A172 (cell line): ENCODE measurements around the gene FAM163A. TPM values are rescaled to one million over a fixed set of nuclear protein-coding genes. Genes with fewer than 3 reads are reported as not detected.
"Not testable (repeated sequence)": the region's sequence is repeated elsewhere in the genome, so short reads cannot be mapped to it uniquely, and the experiment has no call there.

Experiments
- DNase-seq: peaks from one replicate; pipeline ENCODE4 v3.0.0-alpha.2; 2015; ENCODE audit warnings: low spot score
- total RNA-seq: library from RNA; depleted of rRNA; stranded (reverse); fragments of >200 nt; shearing (Covaris generic); gene quantifications from 2 replicates; pipeline ENCODE4 v1.2.3, GENCODE V29; 2014

FAM163A gene
- total RNA-seq, 1 experiment from 2014 or later: 0.10 TPM

DNA sequence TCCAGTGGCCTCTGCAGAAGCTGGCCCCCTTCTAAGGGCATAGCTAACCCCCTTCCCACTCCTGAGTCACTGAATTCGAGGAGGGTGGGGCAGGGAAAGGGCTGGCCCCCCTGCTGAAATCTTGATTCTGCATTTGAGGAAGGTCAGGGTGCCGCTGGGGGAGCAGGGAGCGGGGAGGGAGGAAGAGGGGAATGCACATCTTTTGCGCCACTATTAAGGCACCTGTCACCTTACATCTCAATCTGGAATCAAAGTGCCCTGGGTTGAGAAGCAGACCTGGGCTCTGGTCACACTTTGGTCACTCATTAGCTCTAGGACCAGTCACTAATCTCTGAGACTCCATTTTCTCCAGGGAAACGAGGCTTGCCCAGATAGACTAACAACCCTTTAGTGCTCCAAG is 72.5 kb downstream of the FAM163A start:
- DNase-seq: no peak

DNA sequence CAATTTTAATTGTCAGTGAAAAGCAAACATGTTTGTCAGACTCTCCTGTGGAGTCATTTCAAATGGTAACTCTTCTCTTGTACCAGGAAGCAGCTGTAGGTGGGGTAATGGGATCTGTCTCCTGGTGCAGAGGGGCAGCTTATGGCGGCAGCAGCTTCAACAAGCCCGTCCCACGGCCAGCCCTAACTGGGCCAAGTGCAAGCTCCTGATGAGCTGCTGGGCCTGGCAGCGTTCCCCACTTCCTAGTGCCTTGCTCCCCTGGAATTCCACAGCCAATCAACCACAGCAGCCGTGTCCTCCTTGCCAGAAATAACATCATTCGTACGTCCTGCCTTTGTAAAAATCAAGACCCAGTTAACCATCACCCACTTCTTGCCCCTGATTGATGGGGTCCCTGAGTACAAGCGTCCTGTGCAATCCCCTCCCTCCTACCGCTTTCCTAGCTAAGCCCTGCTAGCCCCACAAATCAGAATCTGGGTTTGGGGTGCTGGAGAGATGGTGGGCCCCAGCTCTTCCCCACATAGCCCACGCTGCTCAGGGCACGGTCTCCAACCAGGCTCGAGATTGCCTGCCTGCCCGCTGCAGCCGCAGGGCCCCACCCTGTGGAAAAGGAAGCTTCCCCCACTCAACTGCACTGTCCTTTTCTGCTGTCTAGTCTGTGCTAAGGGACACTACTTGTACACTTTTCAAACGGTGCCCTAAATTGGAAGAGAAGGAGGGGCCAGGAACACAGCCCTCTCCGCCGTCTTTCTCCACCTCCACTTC is 73.3 kb downstream of the FAM163A start:
- DNase-seq: no peak

DNA sequence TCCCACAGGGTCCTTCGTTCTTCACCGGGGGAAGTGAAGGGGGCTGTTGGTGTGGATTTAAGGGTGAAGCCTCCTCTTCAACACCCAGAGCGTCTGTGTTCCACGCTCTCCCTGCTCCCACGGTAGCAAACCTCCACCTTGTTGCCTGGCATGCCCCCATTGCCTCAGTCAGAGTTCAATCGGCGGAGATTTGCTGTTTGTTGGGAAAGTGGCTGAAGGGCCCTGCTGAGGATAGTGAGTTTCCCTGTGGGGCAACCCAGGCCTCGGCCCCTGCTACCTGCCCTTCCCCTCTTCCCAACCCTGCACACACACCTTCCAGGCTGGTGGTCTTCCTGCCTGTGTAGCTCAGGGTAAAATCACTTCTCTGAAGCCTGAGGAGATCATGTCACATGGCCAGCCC is 74.0 kb downstream of the FAM163A start:
- DNase-seq: no peak

DNA sequence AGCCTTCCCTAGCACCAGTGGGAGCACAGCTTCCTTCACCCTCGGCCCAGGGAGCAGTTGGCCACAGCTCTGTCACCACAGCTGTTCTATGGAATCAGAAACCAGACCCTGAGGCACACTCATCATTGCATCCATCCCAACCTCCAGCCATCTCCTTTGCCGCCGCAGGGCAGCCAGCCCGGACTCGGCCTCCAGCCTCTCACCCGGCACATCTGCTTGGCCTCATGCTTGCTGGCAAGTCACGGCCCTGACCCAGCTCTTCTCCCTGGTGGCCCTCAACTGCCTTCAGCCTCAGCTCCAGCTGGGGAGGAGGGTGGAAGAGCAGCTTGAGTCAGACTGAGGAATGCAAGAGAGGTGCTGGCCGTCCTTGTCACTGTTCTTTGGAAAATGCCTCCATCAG is 74.7 kb downstream of the FAM163A start:
- no peak for DNase-seq

DNA sequence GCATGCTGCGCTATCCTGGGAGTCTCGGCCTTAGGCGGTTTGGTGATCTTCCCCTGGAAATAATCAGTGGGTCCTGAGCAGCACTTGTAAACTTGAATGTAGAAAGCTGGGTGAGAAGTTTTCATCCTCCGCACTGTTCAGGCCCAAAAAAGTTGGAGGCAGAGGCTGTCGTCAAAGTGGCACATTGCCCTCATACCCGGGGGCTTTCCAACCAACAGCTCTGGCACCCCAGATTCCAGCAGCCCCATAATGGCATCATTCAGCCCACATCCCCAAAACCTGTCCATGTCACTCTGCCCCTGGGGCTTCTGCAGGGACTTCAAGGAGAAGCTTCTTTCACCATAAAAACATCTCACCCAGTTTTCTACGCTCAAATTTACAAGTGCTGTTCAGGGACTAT is 75.2 kb downstream of the FAM163A start:
- no peak for DNase-seq

DNA sequence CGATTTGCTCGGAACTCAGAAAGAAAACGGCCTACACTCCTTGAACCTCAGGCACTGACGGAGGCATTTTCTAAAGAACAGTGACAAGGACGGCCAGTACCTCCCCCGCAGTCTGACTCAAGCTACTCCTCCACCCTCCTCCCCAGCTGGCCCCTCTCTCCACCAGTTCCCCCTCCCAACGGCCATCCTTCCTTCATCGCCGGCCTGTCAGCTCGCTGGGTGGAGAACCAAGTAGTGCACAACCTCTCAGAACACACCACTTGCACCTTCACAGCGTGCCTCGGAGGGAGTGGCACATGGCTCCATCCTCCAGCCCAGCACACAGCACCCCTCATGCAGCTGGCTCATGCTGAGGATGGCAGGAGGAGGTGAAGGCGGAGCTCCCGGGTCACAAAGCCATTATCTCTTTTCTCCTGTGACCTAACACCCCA is 75.7 kb downstream of the FAM163A start:
- DNase-seq: no peak

DNA sequence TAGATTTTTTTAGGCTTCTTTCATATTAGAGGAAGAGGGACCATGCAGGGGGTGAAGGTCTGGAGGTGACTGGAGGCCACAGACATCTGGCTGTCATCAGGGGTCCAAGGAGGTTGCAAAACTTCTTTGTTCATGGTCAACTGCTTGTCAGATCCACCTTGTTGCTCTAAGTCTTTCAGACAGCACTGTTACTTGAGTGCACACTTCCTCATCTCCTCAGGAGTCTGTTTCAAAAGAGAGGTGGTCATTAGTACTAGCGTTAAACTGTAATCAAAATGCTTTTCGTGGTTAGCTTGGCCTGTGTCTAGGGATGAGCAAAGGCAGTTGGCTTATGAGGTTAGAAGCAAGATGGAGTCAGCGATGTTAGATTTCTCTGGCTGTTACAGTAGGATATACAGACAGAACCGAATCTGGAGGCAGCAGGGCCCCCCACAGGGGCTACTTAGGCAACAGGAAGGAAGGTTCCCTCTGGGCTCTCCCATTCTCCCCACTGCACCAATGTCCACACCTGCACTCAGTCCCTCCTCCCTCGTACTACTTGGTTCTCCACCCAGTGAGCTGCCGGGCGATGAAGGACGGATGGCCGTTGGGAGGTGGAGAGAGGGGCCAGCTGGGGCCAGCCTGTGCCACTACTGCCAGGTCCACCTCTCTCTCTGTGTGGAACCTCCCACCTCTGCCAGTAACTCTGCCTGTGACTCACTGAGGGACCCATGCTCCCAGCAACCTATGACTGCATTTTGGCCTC is 77.3 kb downstream of the FAM163A start:
- no peak for DNase-seq

DNA sequence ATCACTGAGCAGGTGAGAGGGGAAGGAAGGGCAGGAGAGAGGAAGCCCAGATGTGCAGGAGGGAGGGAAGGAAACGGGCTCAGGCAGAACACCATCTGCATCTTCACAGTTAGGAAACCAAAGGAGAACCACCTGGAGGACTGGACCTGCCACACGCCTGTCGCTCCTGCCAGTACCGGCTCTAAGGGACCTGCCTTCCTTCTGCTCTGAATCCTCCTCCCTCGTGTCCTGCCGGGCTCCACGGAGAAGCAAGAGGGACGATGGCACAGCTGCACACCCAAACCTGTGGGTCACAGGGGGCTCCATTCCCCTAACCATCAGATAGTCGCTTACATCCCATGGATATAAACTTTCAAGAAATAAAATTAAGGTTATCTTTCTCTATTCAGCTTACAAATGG is 78.4 kb downstream of the FAM163A start:
- no peak for DNase-seq

DNA sequence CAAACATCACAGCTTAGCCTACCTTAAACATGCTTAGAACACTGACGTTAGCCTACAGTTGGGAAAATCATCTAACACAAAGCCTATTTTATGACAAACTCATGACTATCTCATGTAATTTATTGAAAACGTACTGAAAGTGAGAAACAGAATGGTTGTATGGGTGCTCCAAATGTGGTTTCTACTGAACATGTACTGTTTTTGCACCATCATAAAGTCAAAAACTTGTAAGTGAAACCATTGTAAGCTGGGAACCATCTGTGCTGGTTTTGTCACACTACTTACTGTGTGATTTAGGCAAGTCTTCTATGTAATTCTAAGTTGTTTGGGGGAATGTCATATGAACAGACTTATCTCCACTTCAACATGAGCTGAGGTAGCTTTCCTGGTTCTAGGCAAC is 79.0 kb downstream of the FAM163A start:
- no peak for DNase-seq

DNA sequence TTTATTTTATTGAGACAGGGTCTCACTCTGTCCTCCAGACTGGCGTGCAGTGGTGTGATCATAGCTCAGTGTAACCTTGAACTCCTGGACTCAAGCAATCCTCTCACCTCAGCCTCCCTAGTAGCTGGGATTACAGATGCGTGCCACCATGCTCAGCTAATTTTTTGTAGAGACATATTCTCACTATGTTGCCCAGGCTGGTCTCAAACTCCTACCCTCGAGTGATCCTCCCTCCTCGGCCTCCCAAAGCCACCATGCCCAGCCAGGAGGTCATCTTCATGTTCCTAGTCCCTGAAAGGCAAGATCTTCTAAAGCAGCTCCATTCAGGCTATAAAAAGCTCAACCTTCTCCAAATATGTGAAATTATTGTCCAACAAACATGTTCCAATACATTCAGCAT is 80.6 kb downstream of the FAM163A start:
- DNase-seq: no peak

DNA sequence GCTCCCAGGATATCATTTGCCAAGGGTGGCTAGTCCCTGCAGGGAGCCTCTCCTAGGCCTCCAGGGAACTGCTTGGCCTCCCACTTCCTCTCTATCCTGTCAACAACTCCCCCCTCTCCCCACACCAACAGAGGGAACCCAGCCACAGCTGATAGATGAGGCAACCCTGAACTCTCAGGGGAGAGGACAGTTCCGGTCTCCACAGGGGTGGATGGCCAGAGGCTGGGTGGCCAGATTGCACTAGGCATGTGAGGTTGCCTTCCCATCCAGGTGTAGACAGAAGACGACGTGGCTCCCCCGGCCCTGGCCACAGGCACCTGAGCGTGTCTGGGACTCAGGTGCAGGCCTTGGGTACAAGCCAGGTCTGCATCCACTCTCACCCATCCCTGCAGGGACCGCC is 81.2 kb downstream of the FAM163A start:
- no peak for DNase-seq

DNA sequence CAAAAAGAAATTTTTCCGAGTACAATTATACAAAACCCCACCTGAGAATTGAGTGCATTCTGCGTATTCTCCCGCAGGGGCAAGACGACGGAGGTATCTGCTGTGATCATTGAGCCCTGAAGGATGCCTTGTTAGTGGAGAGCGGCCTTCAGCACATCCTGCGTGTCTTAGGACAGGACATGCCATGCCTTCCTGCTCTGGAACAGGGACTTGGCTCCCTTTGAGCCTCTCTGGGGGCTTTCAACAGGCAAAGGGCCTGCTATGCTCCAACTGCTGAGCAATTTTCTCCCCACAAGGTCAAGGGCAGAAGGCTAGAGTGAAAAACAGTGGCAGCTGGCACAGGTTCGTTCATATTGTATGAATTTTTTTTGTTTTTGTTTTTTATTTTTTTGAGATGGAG is 82.1 kb downstream of the FAM163A start:
- DNase-seq: no peak

DNA sequence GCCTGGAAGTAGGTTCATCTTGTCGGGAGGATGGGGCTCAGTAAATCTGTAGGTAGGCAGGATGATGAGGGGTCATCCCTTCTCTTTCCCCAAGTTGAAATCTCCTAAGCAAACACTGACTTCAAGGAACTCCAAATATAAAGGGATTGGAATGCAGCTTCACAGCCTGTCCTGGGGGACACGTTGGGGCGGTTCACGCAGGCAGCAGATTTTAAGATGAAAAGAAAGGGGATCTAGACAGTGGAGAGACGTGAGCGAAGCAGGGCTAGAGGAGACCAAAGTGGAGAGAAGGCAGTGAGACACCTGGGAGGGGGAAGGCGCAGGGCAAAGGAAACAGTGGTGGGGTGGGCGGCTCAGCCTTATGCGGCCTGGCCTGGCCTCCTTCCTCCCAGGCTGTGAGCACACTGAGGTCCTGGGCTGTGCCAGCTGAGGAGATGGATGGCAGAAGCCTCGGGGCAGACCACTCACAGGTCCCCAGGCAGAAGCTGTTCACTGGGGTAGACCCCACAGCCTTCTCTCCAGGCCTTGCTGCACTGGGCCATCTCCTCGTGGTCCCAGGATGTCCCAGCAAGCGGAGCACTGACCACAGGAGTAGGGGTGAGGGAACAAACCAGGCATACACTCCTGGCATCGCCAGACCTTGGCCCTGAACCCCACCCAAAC is 82.8 kb downstream of the FAM163A start:
- DNase-seq: no peak

DNA sequence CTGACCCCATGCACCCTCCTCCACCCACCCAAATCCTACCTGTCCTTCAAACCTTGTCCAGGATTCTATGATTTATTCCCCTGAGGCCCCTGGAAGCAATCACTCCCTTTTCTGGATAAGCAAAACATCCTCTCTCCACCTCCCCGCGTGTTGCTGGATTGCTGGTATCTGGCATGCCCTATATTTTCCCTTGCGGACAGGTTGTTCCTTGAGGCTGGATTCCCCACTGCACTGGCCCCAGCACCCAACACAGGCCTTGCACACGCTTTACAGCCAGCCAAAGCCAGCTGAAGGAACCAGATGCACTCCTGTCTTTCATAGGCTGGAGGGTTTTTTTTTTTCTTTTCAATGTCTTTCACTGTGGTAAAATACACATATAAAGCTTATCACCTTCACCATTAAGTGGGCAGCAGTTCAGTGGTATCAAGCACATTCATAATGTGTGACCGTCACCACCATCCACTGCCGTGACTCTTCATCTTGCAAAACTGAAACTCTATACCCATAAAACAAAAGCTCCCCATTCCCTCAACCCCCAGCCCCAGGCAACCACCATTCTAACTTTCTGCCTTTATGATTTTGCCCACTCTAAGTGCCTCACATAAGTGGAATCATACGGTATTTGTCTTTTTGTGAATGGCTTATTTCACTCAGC is 83.7 kb downstream of the FAM163A start:
- no peak for DNase-seq

DNA sequence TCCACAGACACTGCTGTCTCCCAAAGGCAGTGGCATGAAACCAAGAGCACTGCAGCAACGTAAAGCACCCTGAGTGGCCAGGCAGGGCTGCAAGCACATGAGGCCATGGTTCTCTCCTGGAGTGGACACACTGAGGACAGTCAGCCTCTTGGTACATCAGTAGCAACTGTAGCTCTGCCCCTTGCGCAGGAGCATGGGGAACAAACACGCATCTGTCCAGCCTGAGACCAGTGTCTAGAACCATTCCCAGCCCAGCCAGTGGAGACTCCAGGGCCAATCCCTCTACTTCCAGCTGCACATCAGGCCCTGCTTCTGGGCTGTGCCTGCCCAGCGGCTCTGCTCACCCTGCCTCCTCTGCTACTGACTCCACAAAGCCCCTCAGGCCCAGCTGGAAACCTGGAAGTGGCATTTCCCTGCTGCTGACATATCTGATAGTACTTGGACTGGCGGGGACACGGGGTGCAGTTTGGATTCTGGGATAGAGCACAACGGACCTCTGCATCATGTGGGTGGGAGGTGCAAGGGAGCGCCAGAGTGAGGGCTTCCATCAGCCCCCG is 85.5 kb downstream of the FAM163A start:
- no peak for DNase-seq

DNA sequence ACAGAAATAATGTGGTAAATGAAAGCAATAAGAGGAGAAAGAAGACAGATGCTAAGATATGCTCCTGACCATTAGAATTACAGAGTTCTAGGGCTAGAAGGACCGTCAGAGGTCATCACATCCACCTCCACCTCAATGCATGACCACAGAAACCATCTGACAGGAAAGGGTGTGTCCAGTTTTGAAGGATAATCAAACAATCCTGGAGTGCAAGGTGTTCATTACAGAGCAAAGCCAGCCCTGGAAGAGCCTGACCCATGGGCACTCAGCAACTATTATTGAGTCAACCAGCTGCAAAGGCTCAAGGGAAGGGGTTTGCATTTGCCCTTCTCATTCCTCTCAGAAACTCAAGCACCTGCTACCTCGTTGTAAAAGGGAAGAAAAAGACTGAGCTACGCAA is 88.1 kb downstream of the FAM163A start:
- peak; percentile 26 for DNase-seq

DNA sequence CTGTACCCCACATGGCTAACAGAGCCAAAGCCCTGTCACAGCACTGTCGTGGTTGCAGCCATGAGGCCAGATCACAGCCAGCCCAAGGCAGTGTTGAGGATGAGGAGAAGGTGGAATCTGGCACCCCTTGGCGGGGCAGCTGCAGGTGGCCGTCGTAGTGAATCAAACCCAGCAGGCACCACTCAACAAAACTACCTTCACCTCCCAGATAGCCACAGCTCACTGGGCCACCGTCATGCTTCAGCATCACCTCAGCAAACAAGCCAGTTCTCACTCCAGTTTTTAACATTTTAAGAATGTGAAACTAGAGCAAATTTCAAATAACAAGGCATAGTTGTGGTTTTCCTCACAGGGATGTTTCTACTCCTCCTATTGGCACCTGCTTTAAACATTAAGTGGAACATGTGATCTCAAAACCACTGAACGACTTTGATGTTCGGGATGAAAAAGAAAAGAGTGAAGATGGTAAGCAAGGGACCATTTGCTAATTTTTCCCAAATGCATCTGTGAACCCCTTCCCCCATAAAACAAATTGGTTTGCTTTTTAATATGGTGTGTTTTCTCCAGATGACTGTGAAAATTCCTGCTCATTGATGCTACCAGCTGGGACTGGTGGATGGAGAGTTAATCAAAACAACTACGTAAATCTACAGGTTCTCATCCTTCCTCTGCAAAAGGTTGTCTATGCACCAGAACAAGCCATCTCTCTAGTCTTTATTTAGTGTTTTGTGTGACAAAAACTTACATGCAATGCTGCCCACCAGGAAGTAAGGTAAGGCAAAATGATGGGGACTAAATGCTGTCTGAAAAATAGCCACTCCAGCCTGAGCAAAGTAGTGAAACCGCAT is 89.0 kb downstream of the FAM163A start:
- DNase-seq: peak; percentile 57

DNA sequence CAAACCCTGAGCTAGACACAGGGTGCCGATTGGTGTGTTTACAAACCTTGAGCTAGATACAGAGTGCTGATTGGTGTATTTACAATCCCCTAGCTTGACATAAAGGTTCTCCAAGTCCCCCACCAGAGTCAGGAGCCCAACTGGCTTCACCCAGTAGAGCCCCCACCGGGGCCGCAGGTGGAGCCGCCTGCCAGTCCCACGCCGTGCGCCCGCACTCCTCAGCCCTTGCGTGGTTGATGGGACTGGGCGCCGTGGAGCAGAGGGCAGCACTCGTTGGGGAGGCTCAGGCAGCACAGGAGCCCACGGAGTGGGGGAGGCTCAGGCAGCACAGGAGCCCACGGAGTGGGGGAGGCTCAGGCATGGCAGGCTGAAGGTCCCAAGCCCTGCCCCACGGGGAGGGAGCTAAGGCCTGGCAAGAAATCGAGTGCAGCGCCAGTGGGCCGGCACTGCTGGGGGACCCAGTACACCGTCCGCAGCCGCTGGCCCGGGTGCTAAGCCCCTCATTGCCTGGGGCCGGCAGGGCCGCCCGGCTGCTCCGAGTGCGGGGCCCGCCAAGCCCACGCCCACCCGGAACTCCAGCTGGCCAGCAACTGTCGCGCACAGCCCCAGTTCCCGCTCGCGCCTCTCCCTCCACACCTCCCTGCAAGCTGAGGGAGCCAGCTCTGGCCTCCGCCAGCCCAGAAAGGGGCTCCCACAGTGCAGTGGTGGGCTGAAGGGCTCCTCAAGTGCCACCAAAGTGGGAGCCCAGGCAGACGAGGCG is 93.8 kb downstream of the FAM163A start:
- DNase-seq: not testable (repeated sequence)

DNA sequence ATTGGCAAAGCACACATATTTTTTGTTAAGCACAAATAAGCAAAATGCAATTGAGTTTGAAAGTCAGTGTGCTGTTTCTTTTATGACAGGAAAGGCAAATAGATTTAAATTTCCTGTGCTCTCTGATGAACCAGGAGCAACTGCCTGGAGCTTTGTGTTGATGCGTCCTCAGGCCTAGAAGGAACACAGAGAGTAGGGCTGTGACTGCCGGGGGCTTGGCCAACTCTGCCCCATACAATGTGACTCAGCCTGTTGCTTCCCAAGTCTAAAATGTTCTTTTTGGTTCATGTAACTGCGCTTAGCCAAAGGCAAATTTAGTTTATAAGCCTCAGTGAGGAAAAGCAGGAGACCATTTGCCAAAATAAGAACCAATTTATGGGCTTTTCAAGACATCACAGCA is 97.0 kb downstream of the FAM163A start:
- DNase-seq: no peak

DNA sequence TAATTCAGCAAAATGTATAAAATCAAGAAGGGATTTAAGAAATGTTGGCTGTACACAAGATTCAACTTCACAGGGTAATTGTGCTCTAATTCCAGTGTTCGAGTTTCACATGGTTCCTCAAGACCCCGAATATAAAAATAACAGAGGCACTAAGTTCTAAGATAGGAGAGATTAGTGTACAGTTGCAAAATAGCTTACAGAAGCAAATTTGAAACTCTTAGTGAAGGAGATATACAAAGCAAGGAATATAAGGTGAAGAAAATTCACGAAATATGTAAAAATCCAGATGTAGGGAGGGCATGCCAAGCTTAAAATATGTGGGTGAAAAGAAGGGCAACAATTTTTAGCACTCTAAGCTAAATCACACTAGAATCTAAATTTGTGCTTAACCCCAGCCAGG is 105.1 kb downstream of the FAM163A start:
- DNase-seq: no peak
